Stimulated activated CD8-positive, alpha-beta memory T cell treated with anti-CD3 and anti-CD28 coated beads, Interleukin-7, amount 100 ng/mL, for 24 hours (primary cell): ENCODE results near the gene ROBO2.
"Not testable (repeated sequence)": the region's sequence is repeated elsewhere in the genome, so short reads cannot be mapped to it uniquely, and the experiment has no call there.

Experiments used
- DNase-seq: peaks from one replicate; pipeline ENCODE4 v3.0.0-alpha.2; 2020; ENCODE audit warnings: low read depth

ROBO2 gene

GRCh38 chr3:77338195-77338594 is 298.3 kb downstream of the ROBO2 start:
- DNase-seq = no peak

GRCh38 chr3:77342027-77342426 is 302.1 kb downstream of the ROBO2 start:
- no peak for DNase-seq

GRCh38 chr3:77342688-77343087 is 302.8 kb downstream of the ROBO2 start:
- DNase-seq = no peak

- DNase-seq = no peak
These were observed 305.1 kb downstream of the ROBO2 start for GRCh38 chr3:77345009-77345408.

GRCh38 chr3:77348244-77348855 is 308.5 kb downstream of the ROBO2 start:
- DNase-seq = no peak

GRCh38 chr3:77354958-77355357 is 315.1 kb downstream of the ROBO2 start:
- no peak for DNase-seq

- DNase-seq = no peak
These were observed 323.0 kb downstream of the ROBO2 start for GRCh38 chr3:77362936-77363335.

- no peak for DNase-seq
These were observed 325.3 kb downstream of the ROBO2 start for GRCh38 chr3:77365152-77365551.

GRCh38 chr3:77370413-77370812 is 330.5 kb downstream of the ROBO2 start:
- DNase-seq = no peak

- no peak for DNase-seq
These were observed 332.1 kb downstream of the ROBO2 start for GRCh38 chr3:77372018-77372417.

- DNase-seq = no peak
These were observed 332.9 kb downstream of the ROBO2 start for GRCh38 chr3:77372634-77373346.

GRCh38 chr3:77373619-77374018 is 333.7 kb downstream of the ROBO2 start:
- DNase-seq = no peak

- no peak for DNase-seq
These were observed 336.6 kb downstream of the ROBO2 start for GRCh38 chr3:77376511-77376910.

GRCh38 chr3:77377717-77378116 is 337.8 kb downstream of the ROBO2 start:
- no peak for DNase-seq

GRCh38 chr3:77380136-77380535 is 340.2 kb downstream of the ROBO2 start:
- no peak for DNase-seq

- no peak for DNase-seq
These were observed 341.5 kb downstream of the ROBO2 start for GRCh38 chr3:77381431-77381830.

GRCh38 chr3:77392181-77392580 is 352.3 kb downstream of the ROBO2 start:
- DNase-seq = no peak

- DNase-seq = no peak
These were observed 354.1 kb downstream of the ROBO2 start for GRCh38 chr3:77394046-77394445.

- no peak for DNase-seq
These were observed 365.0 kb downstream of the ROBO2 start for GRCh38 chr3:77404871-77405270.

- DNase-seq = no peak
These were observed 367.5 kb downstream of the ROBO2 start for GRCh38 chr3:77407441-77407840.

- DNase-seq = not testable (repeated sequence)
These were observed 370.4 kb downstream of the ROBO2 start for GRCh38 chr3:77410334-77410733.

- DNase-seq = no peak
These were observed 371.4 kb downstream of the ROBO2 start for GRCh38 chr3:77411334-77411733.

- no peak for DNase-seq
These were observed 372.1 kb downstream of the ROBO2 start for GRCh38 chr3:77412021-77412438.

- DNase-seq = no peak
These were observed 372.7 kb downstream of the ROBO2 start for GRCh38 chr3:77412584-77412983.
